ENCODE results near the gene STX10.

STX10 gene

DNA sequence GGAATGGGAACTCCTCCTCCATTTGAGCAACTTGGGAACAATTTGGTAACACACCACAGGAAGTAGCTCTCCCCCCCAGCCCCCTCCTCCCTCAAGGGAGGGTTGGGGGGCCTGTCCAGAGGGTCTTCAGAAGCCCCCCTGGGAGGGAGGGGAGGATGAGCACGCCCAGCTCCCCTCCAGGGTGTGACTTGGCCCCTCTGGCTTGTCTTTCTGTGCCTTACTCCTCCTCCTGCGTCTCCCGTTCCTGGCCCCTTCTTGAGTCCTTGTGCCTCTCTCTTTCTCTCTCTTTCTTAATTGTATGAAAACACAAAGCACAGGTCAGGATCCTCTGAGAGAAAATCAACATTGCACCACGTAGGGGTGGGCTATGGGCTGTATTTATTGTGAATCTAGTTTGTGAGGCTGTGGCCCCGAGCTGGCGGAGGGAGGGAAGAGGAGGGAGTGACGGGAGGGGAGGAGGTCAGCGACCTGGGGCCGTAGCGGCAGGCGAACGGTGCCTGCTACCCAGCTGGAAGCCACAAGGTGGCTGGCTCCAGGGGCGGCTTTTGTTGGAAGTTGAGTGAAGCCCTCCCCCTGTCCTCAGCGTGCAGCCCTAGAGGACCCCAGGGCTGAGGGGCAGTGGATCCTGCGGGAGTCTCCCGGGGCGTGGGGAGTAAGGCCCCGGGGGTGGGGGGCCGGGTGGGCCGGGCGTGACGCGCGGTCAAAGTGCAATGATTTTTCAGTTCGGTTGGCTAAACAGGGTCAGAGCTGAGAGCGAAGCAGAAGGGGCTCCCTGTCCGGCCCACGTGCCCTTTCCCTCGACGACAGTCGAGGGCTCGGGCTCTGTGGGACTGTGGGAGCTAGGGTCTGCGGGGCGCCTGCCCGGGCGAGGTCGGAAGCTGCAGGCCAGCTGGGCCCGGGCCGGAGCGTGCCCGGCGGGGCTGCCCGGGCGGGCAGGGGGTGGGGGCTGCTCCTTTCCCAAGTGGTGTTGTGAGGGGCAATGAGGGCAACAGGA, 53.9 kb downstream of the STX10 start:
- Histone ChIP-seq H3K9me3 (ENCODE audit: control insufficient read depth, low read length) (no peaks in the 10 kb centered on the region), H3K4me1 (no peaks in the 10 kb centered on the region), H3K36me3 (ENCODE audit: control insufficient read depth, insufficient read depth, low read length) (no peaks in the 10 kb centered on the region), H3K27ac (no peak overlapping the region), H2AFZ (no peak overlapping the region), H3K9ac (no peak overlapping the region), H3K4me2 (ENCODE audit: low read length) (no peak overlapping the region), H3K4me3 (ENCODE audit: low read depth, low read length) (no peak overlapping the region), H3K79me2 (no peaks in the 10 kb centered on the region), H3K27me3 (ENCODE audit: control insufficient read depth, insufficient read depth, low read length) (no peaks in the 10 kb centered on the region)
- TF ChIP-seq, protein P1, sequence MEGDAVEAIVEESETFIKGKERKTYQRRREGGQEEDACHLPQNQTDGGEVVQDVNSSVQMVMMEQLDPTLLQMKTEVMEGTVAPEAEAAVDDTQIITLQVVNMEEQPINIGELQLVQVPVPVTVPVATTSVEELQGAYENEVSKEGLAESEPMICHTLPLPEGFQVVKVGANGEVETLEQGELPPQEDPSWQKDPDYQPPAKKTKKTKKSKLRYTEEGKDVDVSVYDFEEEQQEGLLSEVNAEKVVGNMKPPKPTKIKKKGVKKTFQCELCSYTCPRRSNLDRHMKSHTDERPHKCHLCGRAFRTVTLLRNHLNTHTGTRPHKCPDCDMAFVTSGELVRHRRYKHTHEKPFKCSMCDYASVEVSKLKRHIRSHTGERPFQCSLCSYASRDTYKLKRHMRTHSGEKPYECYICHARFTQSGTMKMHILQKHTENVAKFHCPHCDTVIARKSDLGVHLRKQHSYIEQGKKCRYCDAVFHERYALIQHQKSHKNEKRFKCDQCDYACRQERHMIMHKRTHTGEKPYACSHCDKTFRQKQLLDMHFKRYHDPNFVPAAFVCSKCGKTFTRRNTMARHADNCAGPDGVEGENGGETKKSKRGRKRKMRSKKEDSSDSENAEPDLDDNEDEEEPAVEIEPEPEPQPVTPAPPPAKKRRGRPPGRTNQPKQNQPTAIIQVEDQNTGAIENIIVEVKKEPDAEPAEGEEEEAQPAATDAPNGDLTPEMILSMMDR (IDR thresholded peaks at IDR 0.05): no peak

DNA sequence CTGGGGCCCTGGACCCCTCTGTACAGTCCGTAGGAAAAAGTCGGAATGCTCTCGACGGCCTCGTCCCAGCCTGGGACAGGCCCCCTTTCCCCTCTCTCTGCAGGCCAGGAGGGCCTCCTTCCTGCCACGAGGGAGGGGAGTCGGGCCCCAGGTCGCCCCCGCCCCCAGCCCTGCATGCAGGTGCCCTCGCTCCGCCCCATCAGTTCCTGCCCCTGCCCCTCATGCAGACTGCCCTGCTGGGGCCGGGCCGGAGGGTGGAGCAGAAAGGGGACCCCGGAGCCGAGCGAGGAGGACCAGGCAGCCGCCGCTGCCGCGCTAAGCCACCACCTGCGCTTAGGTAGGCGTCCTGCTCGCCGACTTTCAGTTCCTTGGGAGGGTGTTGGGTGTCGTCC, 54.8 kb downstream of the STX10 start:
- Histone ChIP-seq H2AFZ (no peak overlapping the region), H3K4me3 (ENCODE audit: low read depth, low read length) (no peak overlapping the region), H3K27ac (no peak overlapping the region), H3K9me3 (ENCODE audit: control insufficient read depth, low read length) (no peaks in the 10 kb centered on the region), H3K27me3 (ENCODE audit: control insufficient read depth, insufficient read depth, low read length) (no peaks in the 10 kb centered on the region), H3K4me2 (ENCODE audit: low read length) (no peak overlapping the region), H3K36me3 (ENCODE audit: control insufficient read depth, insufficient read depth, low read length) (no peaks in the 10 kb centered on the region), H3K79me2 (no peaks in the 10 kb centered on the region), H3K4me1 (no peaks in the 10 kb centered on the region), H3K9ac (no peak overlapping the region)
- TF ChIP-seq, protein P1 (IDR thresholded peaks at IDR 0.05): no peak

DNA sequence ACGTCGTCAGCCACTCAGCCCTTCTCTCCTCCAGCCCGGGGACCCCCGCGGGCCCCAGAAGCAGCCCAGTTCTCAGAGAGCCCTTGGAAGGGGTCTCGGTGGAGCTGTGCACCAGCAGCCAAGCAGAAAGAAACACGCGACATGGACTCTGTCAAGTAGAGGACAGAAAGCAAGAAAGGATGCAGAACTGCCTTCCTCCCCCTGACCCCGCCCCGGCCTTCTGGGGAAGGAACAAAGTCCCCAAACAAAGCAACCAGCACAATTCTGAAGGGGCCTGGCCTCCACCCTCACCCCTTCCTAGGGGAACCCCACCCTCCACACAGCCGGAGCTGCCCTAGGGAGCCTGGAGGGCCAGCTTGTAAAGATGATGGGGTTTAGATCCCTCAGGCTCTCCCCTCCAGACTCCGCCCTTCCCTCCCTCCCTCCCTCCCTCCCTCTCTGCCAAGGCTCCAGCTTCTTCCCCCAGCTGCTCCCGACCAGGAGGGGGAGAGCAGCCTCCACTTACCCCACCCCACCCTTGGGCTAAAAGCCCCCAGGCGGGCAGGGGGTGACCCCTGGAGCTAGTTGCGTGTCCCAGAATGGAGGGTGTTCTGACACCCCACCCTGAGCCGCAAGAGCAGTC, 55.3 kb downstream of the STX10 start:
- H2AFZ ChIP-seq: no peak overlapping the region
- no peaks in the 10 kb centered on the region for H3K27me3 ChIP-seq (ENCODE audit: control insufficient read depth, insufficient read depth, low read length)
- no peaks in the 10 kb centered on the region for H3K4me1 ChIP-seq
- no peak overlapping the region for H3K4me3 ChIP-seq (ENCODE audit: low read depth, low read length)
- no peaks in the 10 kb centered on the region for H3K9me3 ChIP-seq (ENCODE audit: control insufficient read depth, low read length)
- TF ChIP-seq, protein P1 (IDR thresholded peaks at IDR 0.05): no peak
- no peak overlapping the region for H3K27ac ChIP-seq
- H3K4me2 ChIP-seq (ENCODE audit: low read length): no peak overlapping the region
- H3K9ac ChIP-seq: no peak overlapping the region
- no peaks in the 10 kb centered on the region for H3K79me2 ChIP-seq
- H3K36me3 ChIP-seq (ENCODE audit: control insufficient read depth, insufficient read depth, low read length): no peaks in the 10 kb centered on the region

DNA sequence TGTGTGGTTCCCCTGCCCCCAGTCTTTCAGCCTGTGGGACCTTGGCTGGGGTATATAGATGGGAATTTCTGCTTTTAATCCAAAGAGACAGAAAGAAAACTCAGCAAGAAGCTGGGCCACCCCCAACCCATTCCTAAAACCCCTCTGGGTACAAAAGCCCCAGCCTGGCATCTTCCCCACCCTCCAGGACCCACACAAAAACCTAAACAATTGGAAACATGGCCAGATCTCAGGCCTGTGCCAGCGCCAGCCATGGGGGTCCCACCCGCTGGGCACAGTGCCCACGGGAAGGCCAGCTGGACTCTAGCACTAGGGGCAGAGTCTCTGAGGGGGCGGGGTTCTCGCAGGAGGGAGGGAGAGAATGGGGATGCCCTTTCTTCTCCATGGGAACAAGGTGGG, 56.1 kb downstream of the STX10 start:
- Histone ChIP-seq H3K27ac (no peak overlapping the region), H3K9ac (no peak overlapping the region), H3K4me3 (ENCODE audit: low read depth, low read length) (no peak overlapping the region), H3K27me3 (ENCODE audit: control insufficient read depth, insufficient read depth, low read length) (no peaks in the 10 kb centered on the region), H3K4me2 (ENCODE audit: low read length) (no peak overlapping the region), H2AFZ (no peak overlapping the region), H3K9me3 (ENCODE audit: control insufficient read depth, low read length) (no peaks in the 10 kb centered on the region), H3K79me2 (no peaks in the 10 kb centered on the region), H3K4me1 (no peaks in the 10 kb centered on the region), H3K36me3 (ENCODE audit: control insufficient read depth, insufficient read depth, low read length) (no peaks in the 10 kb centered on the region)
- TF ChIP-seq, protein P1 (IDR thresholded peaks at IDR 0.05): no peak
